ENCODE data around the gene CDC42BPA. TPM values are rescaled to one million over a fixed set of nuclear protein-coding genes. Genes with fewer than 3 reads are reported as not detected.
A peak's percentile ranks its signal among the peaks of the same experiment; 100 is the strongest.

CDC42BPA gene
- total RNA-seq, 3 donors from 2014 or later, result 39.8 to 54.7 (median 46.7) TPM

GRCh38 chr1:226975259-226976250 is 342.7 kb downstream of the CDC42BPA start:
- Histone ChIP-seq H3K4me1 (peaks cover 11 to 24% of the 10 kb centered on the region in 2 donors), H3K27me3 (no peaks in the 10 kb centered on the region), H3K4me3 (no peak overlapping the region), H3K36me3 (no peaks in the 10 kb centered on the region), H3K27ac (peak overlapping the region; percentile 73 to 98), H3K9me3 (peaks cover 9 to 15% of the 10 kb centered on the region in 2 donors)
- TF ChIP-seq POLR2AphosphoS5 (IDR thresholded peaks at IDR 0.05) (no peak), CTCF (IDR thresholded peaks at IDR 0.05) (no peak), POLR2A (IDR thresholded peaks at IDR 0.05) (no peak)
- intact Hi-C loops (cut with DNase I; ENCODE audit: low total_unique reads), result no loop called here
- no peak for DNase-seq (ENCODE audit: low spot score in 2 of 2)

GRCh38 chr1:226974544-226975258 is 343.6 kb downstream of the CDC42BPA start:
- Histone ChIP-seq H3K4me3 (peak overlapping the region in 1 of 3 donors; percentile 44), H3K9me3 (peaks cover 9 to 19% of the 10 kb centered on the region in 2 donors), H3K27ac (peak overlapping the region; percentile 73 to 98), H3K4me1 (peaks cover 11 to 24% of the 10 kb centered on the region in 2 donors), H3K27me3 (no peaks in the 10 kb centered on the region), H3K36me3 (no peaks in the 10 kb centered on the region)
- no peak for DNase-seq (ENCODE audit: low spot score in 2 of 2)
- no peak for TF ChIP-seq POLR2A (IDR thresholded peaks at IDR 0.05)
- TF ChIP-seq CTCF (IDR thresholded peaks at IDR 0.05), result no peak
- TF ChIP-seq POLR2AphosphoS5 (IDR thresholded peaks at IDR 0.05), result no peak
- intact Hi-C loops (cut with DNase I; ENCODE audit: low total_unique reads), result no loop called here

GRCh38 chr1:226973898-226974543 is 344.3 kb downstream of the CDC42BPA start:
- Histone ChIP-seq H3K27ac (peak overlapping the region; percentile 73 to 98), H3K4me1 (peaks cover 11 to 24% of the 10 kb centered on the region in 2 donors), H3K4me3 (peak overlapping the region in 1 of 3 donors; percentile 44), H3K27me3 (no peaks in the 10 kb centered on the region), H3K36me3 (no peaks in the 10 kb centered on the region), H3K9me3 (peaks cover 9 to 19% of the 10 kb centered on the region in 2 donors)
- intact Hi-C loops (cut with DNase I; ENCODE audit: low total_unique reads), result no loop called here
- DNase-seq (ENCODE audit: low spot score in 2 of 2), result peak in 1 of 2 donors; percentile 27
- TF ChIP-seq CTCF (IDR thresholded peaks at IDR 0.05), result no peak
- TF ChIP-seq POLR2AphosphoS5 (IDR thresholded peaks at IDR 0.05), result peak in 2 of 3 donors; percentile 68 to 89

GRCh38 chr1:226973371-226973897 is 344.9 kb downstream of the CDC42BPA start:
- Histone ChIP-seq H3K36me3 (no peaks in the 10 kb centered on the region), H3K4me1 (peaks cover 11 to 24% of the 10 kb centered on the region in 2 donors), H3K27me3 (no peaks in the 10 kb centered on the region), H3K9me3 (peaks cover 9 to 19% of the 10 kb centered on the region in 2 donors), H3K4me3 (peak overlapping the region in 1 of 3 donors; percentile 44), H3K27ac (peak overlapping the region; percentile 73 to 98)
- TF ChIP-seq POLR2AphosphoS5 (IDR thresholded peaks at IDR 0.05), result peak in 1 of 3 donors; percentile 21
- no peak for TF ChIP-seq CTCF (IDR thresholded peaks at IDR 0.05)
- intact Hi-C loops (cut with DNase I; ENCODE audit: low total_unique reads), result no loop called here
- DNase-seq (ENCODE audit: low spot score in 2 of 2), result no peak
